BE2C (cell line): Measurements from ENCODE around the gene MYLIP.

Experiments used
- DNase-seq: peaks from one replicate; pipeline ENCODE4 v3.0.0-alpha.2; 2020
- H3K27me3 ChIP-seq: fragments of 250-450 bp; sonication (Bioruptor Pico); 2 replicates; pipeline ENCODE4 v1.5.1; 2020; ENCODE audit warnings: mild to moderate bottlenecking
- H3K36me3 ChIP-seq: fragments of 250-450 bp; sonication (Bioruptor Pico); 2 replicates; pipeline ENCODE4 v1.5.1; 2020; ENCODE audit warnings: mild to moderate bottlenecking
- H3K4me1 ChIP-seq: fragments of 250-450 bp; sonication (Bioruptor Pico); 2 replicates; pipeline ENCODE4 v1.5.1; 2020
- H3K4me3 ChIP-seq: 2 replicates; pipeline ENCODE4 v1.5.1; 2011; ENCODE audit warnings: low read depth, low read length
- H3K9me3 ChIP-seq: fragments of 250-450 bp; sonication (Bioruptor Pico); 2 replicates; pipeline ENCODE4 v1.5.1; 2020
- CTCF ChIP-seq: IDR thresholded peaks from 2 replicates; pipeline ENCODE4 v1.5.1; 2012; ENCODE audit warnings: mild to moderate bottlenecking, low read depth, low read length

The MYLIP gene

GRCh38 chr6:16165641-16166040 is 36.8 kb downstream of the MYLIP start:
- no peak overlapping the region for H3K4me3 ChIP-seq
- H3K9me3 ChIP-seq, result no peaks in the 10 kb centered on the region
- DNase-seq, result no peak
- no peaks in the 10 kb centered on the region for H3K36me3 ChIP-seq
- no peaks in the 10 kb centered on the region; the same call in 1 of the 2 replicates for H3K27me3 ChIP-seq
- H3K4me1 ChIP-seq, result peaks cover 9% of the 10 kb centered on the region
- TF ChIP-seq CTCF, result no peak

- Histone ChIP-seq H3K9me3 (no peaks in the 10 kb centered on the region), H3K36me3 (no peaks in the 10 kb centered on the region), H3K4me3 (no peak overlapping the region), H3K4me1 (peaks cover 9% of the 10 kb centered on the region), H3K27me3 (no peaks in the 10 kb centered on the region; the same call in 1 of the 2 replicates)
- no peak for TF ChIP-seq CTCF
- DNase-seq, result no peak
Measured at GRCh38 chr6:16166871-16167608, 38.2 kb downstream of the MYLIP start.

GRCh38 chr6:16168121-16168520 is 39.2 kb downstream of the MYLIP start:
- Histone ChIP-seq H3K9me3 (no peaks in the 10 kb centered on the region), H3K27me3 (no peaks in the 10 kb centered on the region; the same call in 1 of the 2 replicates), H3K4me3 (no peak overlapping the region), H3K4me1 (peaks cover 9% of the 10 kb centered on the region), H3K36me3 (no peaks in the 10 kb centered on the region)
- no peak for TF ChIP-seq CTCF
- no peak for DNase-seq

GRCh38 chr6:16168858-16169257 is 40.0 kb downstream of the MYLIP start:
- peak; percentile 85 for TF ChIP-seq CTCF
- H3K36me3 ChIP-seq, result no peaks in the 10 kb centered on the region
- H3K9me3 ChIP-seq, result no peaks in the 10 kb centered on the region
- no peak overlapping the region for H3K4me3 ChIP-seq
- H3K4me1 ChIP-seq, result peaks cover 7% of the 10 kb centered on the region
- DNase-seq, result peak; percentile 40
- no peaks in the 10 kb centered on the region; the same call in 1 of the 2 replicates for H3K27me3 ChIP-seq

GRCh38 chr6:16171400-16171799 is 42.5 kb downstream of the MYLIP start:
- Histone ChIP-seq H3K36me3 (no peaks in the 10 kb centered on the region), H3K4me1 (peaks cover 3% of the 10 kb centered on the region), H3K9me3 (no peaks in the 10 kb centered on the region), H3K27me3 (no peaks in the 10 kb centered on the region; the same call in 1 of the 2 replicates), H3K4me3 (no peak overlapping the region)
- no peak for TF ChIP-seq CTCF
- no peak for DNase-seq

- Histone ChIP-seq H3K27me3 (no peaks in the 10 kb centered on the region; the same call in 1 of the 2 replicates), H3K9me3 (no peaks in the 10 kb centered on the region), H3K4me1 (peaks cover 3% of the 10 kb centered on the region), H3K4me3 (no peak overlapping the region), H3K36me3 (no peaks in the 10 kb centered on the region)
- no peak for TF ChIP-seq CTCF
- DNase-seq, result no peak
Measured at GRCh38 chr6:16173167-16173940, 44.5 kb downstream of the MYLIP start.
